Renal pelvis (tissue), 12 donors: ENCODE results near the gene WDR43. TPM values are rescaled to one million over a fixed set of nuclear protein-coding genes. Genes with fewer than 3 reads are reported as not detected.
A peak's percentile ranks its signal among the peaks of the same experiment; 100 is the strongest.

Experiments used
- DNase-seq: peaks from one replicate; pipeline ENCODE4 v3.0.0-alpha.2; 2013
- long read RNA-seq, 16 experiments: transcript quantifications; one replicate each; lab custom pipeline, GENCODE V29; 2026
- polyA plus RNA-seq, 3 donors: library from polyadenylated mRNA; unstranded; fragments of 120-200 nt; gene quantifications; one replicate each; pipeline ENCODE4 v1.2.1, GENCODE V29; 2013; ENCODE audit not compliant: insufficient read length in 3 of 3

The WDR43 gene
- polyA plus RNA-seq, result 10 to 100 TPM; 47.4 to 56.7 (median 48.6) TPM
- long read RNA-seq, donor 1, transcript WDR43-202 (18 exons, 3,533 nt), result major isoform, 13 of 21 reads
- long read RNA-seq, donor 1, partial matches to known transcripts, result 8 of 21 reads
- long read RNA-seq, donor 1, other reads (novel, unspliced or antisense), result 0 of 21 reads
- long read RNA-seq, donor 2, transcript WDR43-202 (18 exons, 3,533 nt), result major isoform, 7 of 7 reads
- long read RNA-seq, donor 2, partial matches to known transcripts, result 0 of 7 reads
- long read RNA-seq, donor 2, other reads (novel, unspliced or antisense), result 0 of 7 reads
- long read RNA-seq, donor 3, transcript WDR43-202 (18 exons, 3,533 nt), result major isoform, 6 of 6 reads
- long read RNA-seq, donor 3, partial matches to known transcripts, result 0 of 6 reads
- long read RNA-seq, donor 3, other reads (novel, unspliced or antisense), result 0 of 6 reads
- long read RNA-seq, donor 4, partial matches to known transcripts, result 5 of 6 reads
- long read RNA-seq, donor 4, other reads (novel, unspliced or antisense), result 0 of 6 reads
- long read RNA-seq, donor 5, transcript WDR43-202 (18 exons, 3,533 nt), result major isoform, 6 of 6 reads
- long read RNA-seq, donor 5, partial matches to known transcripts, result 0 of 6 reads
- long read RNA-seq, donor 5, other reads (novel, unspliced or antisense), result 0 of 6 reads
- long read RNA-seq, donor 6, transcript WDR43-202 (18 exons, 3,533 nt), result major isoform, 20 of 40 reads
- long read RNA-seq, donor 6, partial matches to known transcripts, result 20 of 40 reads
- long read RNA-seq, donor 6, other reads (novel, unspliced or antisense), result 0 of 40 reads
- long read RNA-seq, donor 7, transcript WDR43-202 (18 exons, 3,533 nt), result major isoform, 8 of 9 reads
- long read RNA-seq, donor 7, partial matches to known transcripts, result 0 of 9 reads
- long read RNA-seq, donor 7, other reads (novel, unspliced or antisense), result 0 of 9 reads
- long read RNA-seq, donor 8, partial matches to known transcripts, result 7 of 8 reads
- long read RNA-seq, donor 8, other reads (novel, unspliced or antisense), result 0 of 8 reads
- long read RNA-seq, donor 9, transcript WDR43-202 (18 exons, 3,533 nt), result major isoform, 5 of 27 reads
- long read RNA-seq, donor 9, partial matches to known transcripts, result 22 of 27 reads
- long read RNA-seq, donor 9, other reads (novel, unspliced or antisense), result 0 of 27 reads
- long read RNA-seq, donor 10, transcript WDR43-202 (18 exons, 3,533 nt), result major isoform, 10 of 29 reads
- long read RNA-seq, donor 10, partial matches to known transcripts, result 18 of 29 reads
- long read RNA-seq, donor 10, other reads (novel, unspliced or antisense), result 0 of 29 reads
- long read RNA-seq, donor 11, transcript WDR43-202 (18 exons, 3,533 nt), result major isoform, 6 of 6 reads
- long read RNA-seq, donor 11, partial matches to known transcripts, result 0 of 6 reads
- long read RNA-seq, donor 11, other reads (novel, unspliced or antisense), result 0 of 6 reads
- long read RNA-seq, donor 12, transcript WDR43-202 (18 exons, 3,533 nt), result major isoform, 9 of 37 reads
- long read RNA-seq, donor 12, partial matches to known transcripts, result 28 of 37 reads
- long read RNA-seq, donor 12, other reads (novel, unspliced or antisense), result 0 of 37 reads
- long read RNA-seq, donor 13, result 0 reads
- long read RNA-seq, donor 14, result 0 reads
- long read RNA-seq, donor 15, transcript WDR43-202 (18 exons, 3,533 nt), result major isoform, 12 of 12 reads
- long read RNA-seq, donor 15, partial matches to known transcripts, result 0 of 12 reads
- long read RNA-seq, donor 15, other reads (novel, unspliced or antisense), result 0 of 12 reads
- long read RNA-seq, donor 16, partial matches to known transcripts, result 67 of 71 reads
- long read RNA-seq, donor 16, other reads (novel, unspliced or antisense), result 0 of 71 reads

DNA sequence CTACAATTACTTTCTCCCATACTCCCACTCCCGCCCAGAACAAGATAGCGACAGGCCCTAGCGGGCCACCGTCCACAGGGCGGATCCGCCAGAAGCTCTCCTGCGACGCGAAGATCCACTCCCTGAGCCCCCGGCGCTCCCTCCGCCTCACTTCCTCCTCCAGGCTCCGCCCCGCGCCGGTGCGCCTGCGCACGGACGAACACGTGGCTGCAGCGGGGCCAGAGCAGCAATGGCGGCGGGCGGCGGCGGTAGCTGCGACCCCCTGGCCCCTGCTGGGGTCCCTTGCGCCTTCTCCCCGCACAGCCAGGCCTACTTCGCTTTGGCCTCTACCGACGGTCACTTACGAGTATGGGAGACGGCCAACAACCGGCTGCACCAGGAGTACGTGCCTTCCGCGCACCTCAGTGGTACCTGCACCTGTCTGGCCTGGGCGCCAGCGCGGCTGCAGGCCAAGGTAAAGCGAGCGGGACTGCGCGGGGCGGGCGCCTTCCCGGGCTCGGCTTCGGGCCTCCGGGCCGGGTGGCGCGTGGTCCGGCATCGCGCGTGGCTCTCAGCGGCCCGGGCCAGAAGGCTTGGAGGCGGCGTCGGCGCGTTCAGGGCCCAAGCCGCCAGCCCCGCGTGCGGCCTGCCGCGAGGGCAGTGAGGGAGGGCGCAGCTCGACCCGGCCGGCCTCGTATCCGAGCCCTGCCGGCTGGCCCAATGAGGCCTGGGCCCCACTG, at the start of gene WDR43:
Gene WDR43, plus strand, starts transcription at position 198 of the 719 bp plus-strand sequence. Its CDS starts 32 bp downstream, at position 230.
- DNase-seq, result peak; percentile 98

DNA sequence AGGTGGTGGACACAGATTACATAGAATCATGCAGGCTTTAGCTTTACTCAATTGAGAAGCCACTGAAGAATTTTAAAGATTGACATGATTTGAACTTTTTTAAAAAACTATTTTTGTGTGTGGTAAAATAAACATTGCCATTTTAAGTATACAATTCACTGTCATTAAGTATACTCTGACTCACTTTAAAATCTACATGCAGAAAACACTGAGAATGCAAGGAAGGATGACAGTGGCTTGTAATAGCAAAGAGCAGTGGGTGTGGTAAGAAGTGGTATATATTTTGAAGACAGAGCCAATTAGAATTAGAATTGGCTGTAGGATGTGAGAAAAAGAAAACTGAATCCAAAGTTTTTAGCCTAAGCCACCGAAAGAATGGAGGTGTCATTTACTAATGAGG, 39.3 kb upstream of the WDR43 start:
- DNase-seq, result no peak

GRCh38 chr2:28855977-28856376, 38.5 kb upstream of the WDR43 start:
- no peak for DNase-seq

GRCh38 chr2:28868611-28869010, 25.9 kb upstream of the WDR43 start:
- no peak for DNase-seq

GRCh38 chr2:28869494-28870145, 24.8 kb upstream of the WDR43 start:
- no peak for DNase-seq

- peak; percentile 95 for DNase-seq
These were observed 24.1 kb upstream of the WDR43 start, which contains the start of gene TRMT61B for GRCh38 chr2:28870146-28870891. Gene TRMT61B, minus strand, starts transcription at chr2:28870309. Its CDS starts 32 bp downstream, at chr2:28870277.

GRCh38 chr2:28871620-28872019, 22.8 kb upstream of the WDR43 start:
- DNase-seq, result no peak

GRCh38 chr2:28880193-28880592, 14.3 kb upstream of the WDR43 start:
- DNase-seq, result no peak

GRCh38 chr2:28893488-28893887, 979 bp upstream of the WDR43 start:
- no peak for DNase-seq

- DNase-seq, result peak; percentile 11
These were observed 874 bp downstream of the WDR43 start for GRCh38 chr2:28895189-28895893.

- DNase-seq, result no peak
These were observed 2.4 kb downstream of the WDR43 start for GRCh38 chr2:28896906-28897305.

DNA sequence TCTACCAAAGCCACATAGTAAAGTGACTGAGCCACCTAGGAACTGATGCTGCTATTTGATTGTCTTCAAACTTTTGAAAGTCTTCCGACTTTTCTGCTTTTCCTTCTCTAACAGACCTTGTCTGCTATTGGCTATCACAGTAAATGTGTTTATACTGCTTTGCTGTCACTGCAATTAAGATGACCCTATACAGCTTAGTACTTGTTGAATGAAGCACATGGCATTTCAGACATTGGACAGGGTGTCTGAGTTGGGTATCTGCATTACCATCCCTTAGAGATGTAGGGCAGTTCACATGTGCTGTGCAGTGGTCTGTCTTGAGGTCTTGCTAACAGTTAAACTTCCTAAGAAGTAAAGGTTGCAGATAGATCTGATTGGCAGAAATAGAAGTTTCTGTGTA, 3.6 kb downstream of the WDR43 start:
- no peak for DNase-seq

- DNase-seq, result no peak
These were observed 6.7 kb downstream of the WDR43 start for GRCh38 chr2:28901202-28901601.

GRCh38 chr2:28901841-28902240, 7.4 kb downstream of the WDR43 start:
- no peak for DNase-seq

GRCh38 chr2:28902584-28902983, 8.1 kb downstream of the WDR43 start:
- no peak for DNase-seq

GRCh38 chr2:28904295-28904694, 9.8 kb downstream of the WDR43 start:
- DNase-seq, result no peak

DNA sequence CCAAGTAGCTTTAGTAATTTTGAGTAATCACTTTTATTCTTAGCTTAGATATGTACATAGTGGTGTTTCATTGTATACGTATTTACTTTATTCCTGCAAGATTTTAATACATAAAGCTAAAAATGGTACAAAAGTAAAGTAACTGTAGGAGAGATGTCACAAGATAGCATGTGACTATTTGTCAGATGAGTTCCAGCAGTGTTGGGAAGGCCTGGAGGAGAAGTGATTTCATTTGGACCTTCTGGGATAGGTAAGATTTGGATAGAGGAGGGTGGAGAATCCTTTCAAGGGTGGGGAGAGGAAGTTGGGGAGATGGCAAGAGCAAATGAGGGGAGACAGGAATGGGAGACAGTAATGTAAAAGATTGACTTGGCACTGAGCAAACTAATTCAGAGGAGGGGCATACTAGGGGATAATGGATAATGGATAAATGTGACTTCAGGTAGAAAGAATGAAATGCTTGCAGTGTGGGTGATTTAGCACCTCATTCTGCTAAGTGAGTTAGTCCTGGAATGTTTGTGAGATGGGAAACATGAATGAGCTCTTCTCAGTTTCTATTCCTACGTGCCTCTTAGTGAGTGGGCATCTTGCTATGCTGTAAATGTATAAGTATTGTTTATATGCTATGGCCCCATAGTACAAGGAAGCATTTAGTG, 10.5 kb downstream of the WDR43 start:
- DNase-seq, result no peak
